HEK293 (cell line): ENCODE measurements around the gene SPTLC1.
A peak's percentile ranks its signal among the peaks of the same experiment; 100 is the strongest.
"Not testable (repeated sequence)": the region's sequence is repeated elsewhere in the genome, so short reads cannot be mapped to it uniquely, and the experiment has no call there.

ENCODE experiments used
- CTCF ChIA-PET: fragments of 350-600 bp; formaldehyde crosslinking; extraction: SDS; loops from one replicate; lab custom pipeline; 2021; ENCODE audit warnings: antibody characterized with exemption; lab: Yijun Ruan, JAX
- POLR2A ChIA-PET: fragments of 300-600 bp; formaldehyde crosslinking; extraction: SDS; loops from one replicate; lab custom pipeline; 2020; ENCODE audit warnings: antibody characterized with exemption, inconsistent platforms; lab: Yijun Ruan, JAX
- H3K27ac ChIP-seq: fragments of 200-500 bp; sonication (Bioruptor generic); 2 replicates; pipeline ENCODE4 v1.5.1; 2014; ENCODE audit warnings: low read depth, low read length, control low read depth, inconsistent platforms; ENCODE audit errors: extremely low read depth
- H3K36me3 ChIP-seq, 2 experiments: fragments of 200-500 bp in 1 of 2; sonication (Bioruptor generic) in 1 of 2; 1 replicate in 1 of 2; 2 replicates in 1 of 2; pipeline ENCODE4 v1.5.1; 2014 to 2017; ENCODE audit warnings: inconsistent platforms in 2 of 2, low read length in 2 of 2; ENCODE audit not compliant: control insufficient read depth in 2 of 2, insufficient read depth in 1 of 2
- H3K4me1 ChIP-seq: fragments of 200-500 bp; sonication (Bioruptor generic); 2 replicates; pipeline ENCODE4 v1.5.1; 2014; ENCODE audit warnings: mild to moderate bottlenecking, low read length, inconsistent platforms; ENCODE audit not compliant: control insufficient read depth, insufficient read depth
- H3K4me3 ChIP-seq: 2 replicates; pipeline ENCODE4 v1.5.1; 2011; ENCODE audit warnings: low read depth, mild to moderate bottlenecking, control low read depth, low read length, moderate library complexity
- H3K9me3 ChIP-seq: fragments of 200-500 bp; sonication (Bioruptor generic); 2 replicates; pipeline ENCODE4 v1.5.1; 2014; ENCODE audit warnings: low read depth, low read length, inconsistent platforms; ENCODE audit not compliant: control insufficient read depth, insufficient read depth
- BCL11A ChIP-seq: fragments of 450-650 bp; formaldehyde crosslinking; IDR thresholded peaks from 2 replicates; pipeline ENCODE4 v1.5.1; 2016; ENCODE audit warnings: low read depth, missing biosample characterization, missing genetic modification characterization
- BCL11B ChIP-seq: fragments of 450-650 bp; formaldehyde crosslinking; IDR thresholded peaks from 2 replicates; pipeline ENCODE4 v1.5.1; 2016; ENCODE audit warnings: low read depth, missing biosample characterization, missing genetic modification characterization
- CTCF ChIP-seq: fragments of 450-650 bp; formaldehyde crosslinking; IDR thresholded peaks from 2 replicates; pipeline ENCODE4 v1.5.1; 2016; ENCODE audit warnings: missing biosample characterization, missing genetic modification characterization
- EGR2 ChIP-seq: fragments of 450-650 bp; formaldehyde crosslinking; IDR thresholded peaks from 2 replicates; pipeline ENCODE4 v1.5.1; 2016; ENCODE audit warnings: low read depth, missing biosample characterization, missing genetic modification characterization
- HIC1 ChIP-seq: fragments of 450-650 bp; formaldehyde crosslinking; IDR thresholded peaks from 2 replicates; pipeline ENCODE4 v1.5.1; 2016; ENCODE audit warnings: missing biosample characterization, missing genetic modification characterization
- MYNN ChIP-seq: fragments of 450-650 bp; formaldehyde crosslinking; IDR thresholded peaks from 2 replicates; pipeline ENCODE4 v1.5.1; 2016; ENCODE audit warnings: missing biosample characterization, missing genetic modification characterization, borderline replicate concordance
- OSR2 ChIP-seq: fragments of 450-650 bp; formaldehyde crosslinking; IDR thresholded peaks from 2 replicates; pipeline ENCODE4 v1.5.1; 2016; ENCODE audit warnings: missing biosample characterization, missing genetic modification characterization
- PRDM6 ChIP-seq: fragments of 450-650 bp; formaldehyde crosslinking; IDR thresholded peaks from 2 replicates; pipeline ENCODE4 v1.5.1; 2017; ENCODE audit warnings: missing biosample characterization, missing genetic modification characterization
- ZEB2 ChIP-seq: fragments of 450-650 bp; formaldehyde crosslinking; IDR thresholded peaks from 2 replicates; pipeline ENCODE4 v1.5.1; 2016; ENCODE audit warnings: missing biosample characterization, missing genetic modification characterization
- ZFP3 ChIP-seq: fragments of 450-650 bp; formaldehyde crosslinking; IDR thresholded peaks from 2 replicates; pipeline ENCODE4 v1.5.1; 2016; ENCODE audit warnings: low read depth, missing biosample characterization, missing genetic modification characterization
- ZFP69B ChIP-seq: fragments of 450-650 bp; formaldehyde crosslinking; IDR thresholded peaks from 2 replicates; pipeline ENCODE4 v1.5.1; 2016; ENCODE audit warnings: missing biosample characterization, missing genetic modification characterization
- ZNF112 ChIP-seq: fragments of 450-650 bp; formaldehyde crosslinking; IDR thresholded peaks from 2 replicates; pipeline ENCODE4 v1.5.0; 2017; ENCODE audit warnings: missing biosample characterization, missing genetic modification characterization
- ZNF146 ChIP-seq: fragments of 450-650 bp; formaldehyde crosslinking; IDR thresholded peaks from 2 replicates; pipeline ENCODE4 v1.5.1; 2016; ENCODE audit warnings: missing biosample characterization, missing genetic modification characterization
- ZNF449 ChIP-seq: fragments of 450-650 bp; formaldehyde crosslinking; IDR thresholded peaks from 2 replicates; pipeline ENCODE4 v1.5.1; 2017; ENCODE audit warnings: missing biosample characterization, mild to moderate bottlenecking, missing genetic modification characterization, moderate library complexity
- ZNF560 ChIP-seq: fragments of 450-650 bp; formaldehyde crosslinking; IDR thresholded peaks from 2 replicates; pipeline ENCODE4 v1.5.1; 2017; ENCODE audit warnings: missing biosample characterization, missing genetic modification characterization, borderline replicate concordance
- ZNF624 ChIP-seq: fragments of 450-650 bp; formaldehyde crosslinking; IDR thresholded peaks from 2 replicates; pipeline ENCODE4 v1.5.1; 2017; ENCODE audit warnings: missing biosample characterization, missing genetic modification characterization
- ZNF664 ChIP-seq: fragments of 450-650 bp; formaldehyde crosslinking; IDR thresholded peaks from 2 replicates; pipeline ENCODE4 v1.5.1; 2016; ENCODE audit warnings: missing biosample characterization, missing genetic modification characterization
- ZNF692 ChIP-seq: fragments of 450-650 bp; formaldehyde crosslinking; IDR thresholded peaks from 2 replicates; pipeline ENCODE4 v1.5.1; 2016; ENCODE audit warnings: missing biosample characterization, missing genetic modification characterization
- ZNF701 ChIP-seq: fragments of 450-650 bp; formaldehyde crosslinking; IDR thresholded peaks from 2 replicates; pipeline ENCODE4 v1.5.1; 2016; ENCODE audit warnings: missing biosample characterization, missing genetic modification characterization
- ZNF776 ChIP-seq: fragments of 450-650 bp; formaldehyde crosslinking; IDR thresholded peaks from 2 replicates; pipeline ENCODE4 v1.5.0; 2017; ENCODE audit warnings: missing biosample characterization, missing genetic modification characterization, borderline replicate concordance

Gene SPTLC1

GRCh38 chr9:92133949-92134604 lies 18.9 kb upstream of the SPTLC1 start (continued):
- TF ChIP-seq CTCF (tag by site-specific recombination) (peak; percentile 86), ZFP69B (tag by site-specific recombination) (peak; percentile 82), EGR2 (tag by site-specific recombination) (peak; percentile 23; the same call in 1 of the 2 replicates), ZNF692 (tag by site-specific recombination) (peak; percentile 60; the same call in 1 of the 2 replicates), HIC1 (tag by site-specific recombination) (peak; percentile 58; the same call in 1 of the 2 replicates), ZNF146 (tag by site-specific recombination) (no peak), MYNN (no peak), OSR2 (tag by site-specific recombination) (no peak), ZNF560 (tag by site-specific recombination) (no peak), BCL11B (tag by site-specific recombination) (no peak)

- H3K4me3 ChIP-seq, H3K9me3 ChIP-seq, POLR2A ChIA-PET, H3K36me3 ChIP-seq, H3K4me1 ChIP-seq, H3K27ac ChIP-seq: not testable (repeated sequence)
- CTCF ChIA-PET, result interaction anchor here (0.6 kb wide), 1 partner anchor 54 kb away, joined by 4 read pairs; no protein-coding TSS in a partner anchor
Measured at GRCh38 chr9:92132913-92133312, 17.7 kb upstream of the SPTLC1 start.

- POLR2A ChIA-PET, result no interaction called here
Measured at GRCh38 chr9:92132501-92132900, 17.3 kb upstream of the SPTLC1 start.

More at GRCh38 chr9:92132501-92132900, 17.3 kb upstream of the SPTLC1 start:
- TF ChIP-seq ZNF624, result no peak
- no peak for TF ChIP-seq OSR2 (tag by site-specific recombination)
- TF ChIP-seq ZNF776 (tag by site-specific recombination), result no peak
- TF ChIP-seq ZNF701 (tag by site-specific recombination), result no peak
- TF ChIP-seq BCL11A, result no peak
- TF ChIP-seq ZNF112 (tag by site-specific recombination), result no peak
- no peak for TF ChIP-seq ZNF664 (tag by site-specific recombination)
- no peak for TF ChIP-seq ZFP3 (tag by site-specific recombination)
- TF ChIP-seq ZNF449 (tag by site-specific recombination), result no peak
- no peak for TF ChIP-seq PRDM6 (tag by site-specific recombination)
- no peak for TF ChIP-seq ZEB2 (tag by site-specific recombination)
- CTCF ChIA-PET, result interaction anchor here (0.6 kb wide), 1 partner anchor 54 kb away, joined by 4 read pairs; no protein-coding TSS in a partner anchor
- Histone ChIP-seq H3K27ac (no peak overlapping the region), H3K36me3 (no peaks in the 10 kb centered on the region), H3K4me1 (no peaks in the 10 kb centered on the region), H3K4me3 (no peak overlapping the region), H3K9me3 (no peaks in the 10 kb centered on the region)
